GM19468 (cell line): ENCODE data around the gene ASTN2.
A peak's percentile ranks its signal among the peaks of the same experiment; 100 is the strongest.

Experiments used
- ATAC-seq: cut with Tn5 transposase; IDR thresholded peaks from one replicate; pipeline ENCODE4 v1.9.1; 2021; ENCODE audit warnings: mild to moderate bottlenecking, moderate library complexity, moderate number of reproducible peaks; ENCODE audit not compliant: unreplicated experiment; ENCODE audit errors: extremely low read depth

Gene ASTN2

GRCh38 chr9:116668970-116669695 is 745.7 kb downstream of the ASTN2 start:
- ATAC-seq = no peak

- no peak for ATAC-seq
These were observed 751.3 kb downstream of the ASTN2 start for GRCh38 chr9:116663581-116663980.

GRCh38 chr9:116662646-116663310 is 752.1 kb downstream of the ASTN2 start:
- ATAC-seq = no peak

GRCh38 chr9:116661037-116661954 is 753.6 kb downstream of the ASTN2 start:
- ATAC-seq = peak; percentile 64

GRCh38 chr9:116658265-116658664 is 756.6 kb downstream of the ASTN2 start:
- ATAC-seq = no peak

- ATAC-seq = no peak
These were observed 757.9 kb downstream of the ASTN2 start for GRCh38 chr9:116656977-116657376.

GRCh38 chr9:116656501-116656971 is 758.3 kb downstream of the ASTN2 start:
- ATAC-seq = no peak

GRCh38 chr9:116654059-116654355 is 760.9 kb downstream of the ASTN2 start:
- ATAC-seq = no peak

- ATAC-seq = no peak
These were observed 761.4 kb downstream of the ASTN2 start for GRCh38 chr9:116653348-116654058.

- no peak for ATAC-seq
These were observed 767.4 kb downstream of the ASTN2 start for GRCh38 chr9:116647515-116647809.

- peak; percentile 74 for ATAC-seq
These were observed 768.0 kb downstream of the ASTN2 start for GRCh38 chr9:116646661-116647514.

GRCh38 chr9:116644091-116644688 is 770.7 kb downstream of the ASTN2 start:
- no peak for ATAC-seq

GRCh38 chr9:116643691-116644090 is 771.2 kb downstream of the ASTN2 start:
- no peak for ATAC-seq

- no peak for ATAC-seq
These were observed 773.4 kb downstream of the ASTN2 start for GRCh38 chr9:116641292-116642059.

GRCh38 chr9:116639251-116639741 is 775.6 kb downstream of the ASTN2 start:
- no peak for ATAC-seq

- ATAC-seq = no peak
These were observed 778.9 kb downstream of the ASTN2 start for GRCh38 chr9:116635908-116636307.

- no peak for ATAC-seq
These were observed 781.6 kb downstream of the ASTN2 start for GRCh38 chr9:116632990-116633838.
